ENCODE results near the gene APOL5. TPM values are rescaled to one million over a fixed set of nuclear protein-coding genes. Genes with fewer than 3 reads are reported as not detected.

APOL5 gene
- total and polyA plus RNA-seq, 2 experiments from 2014 or later: not detected

DNA sequence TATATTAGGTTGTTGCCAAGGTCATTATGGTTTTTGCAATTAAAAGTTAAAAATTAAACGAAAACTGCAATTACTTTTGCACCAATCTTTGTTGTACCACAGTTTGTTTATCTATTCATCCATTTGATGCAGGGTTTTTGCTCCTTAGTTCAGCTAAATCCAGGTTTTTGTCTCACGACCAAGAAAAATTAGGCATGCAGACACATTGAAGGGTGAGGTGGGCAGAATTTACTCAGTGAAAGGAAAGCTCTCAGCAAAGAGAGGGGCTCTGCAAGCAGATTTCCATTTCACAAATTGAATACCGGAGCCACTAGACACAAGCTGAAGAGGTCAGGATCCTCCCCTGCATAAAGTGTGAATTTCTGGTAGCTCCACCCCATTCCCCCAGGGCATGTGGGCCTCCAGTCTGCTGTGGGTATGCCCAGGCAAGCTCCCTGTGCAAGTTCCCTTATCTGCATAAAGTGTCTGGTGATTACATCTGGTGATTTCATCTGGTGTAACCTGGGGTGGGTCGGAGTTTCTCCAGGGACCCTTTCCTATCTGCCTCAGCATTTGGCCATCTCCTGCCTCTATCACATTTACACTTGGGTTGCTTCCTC, 36.1 kb upstream of the APOL5 start:
- Histone ChIP-seq H3K9me2 (ENCODE audit: insufficient read depth) (no peaks in the 10 kb centered on the region), H3K79me2 (ENCODE audit: insufficient read depth) (no peaks in the 10 kb centered on the region), H3F3A (ENCODE audit: insufficient read depth) (no peaks in the 10 kb centered on the region), H3K4me3 (no peak overlapping the region), H3K9ac (no peak overlapping the region), H4K20me1 (ENCODE audit: insufficient read depth) (no peaks in the 10 kb centered on the region), H3K27ac (no peak overlapping the region), H3K4me2 (ENCODE audit: unreplicated experiment) (no peak overlapping the region), H2AFZ (no peak overlapping the region), H3K9me3 (ENCODE audit: low read depth) (no peaks in the 10 kb centered on the region), H3K27me3 (replicated peaks; ENCODE audit: insufficient read depth) (no peaks in the 10 kb centered on the region), H3K4me1 (ENCODE audit: insufficient read depth) (no peaks in the 10 kb centered on the region), H3K36me3 (ENCODE audit: low read depth) (no peaks in the 10 kb centered on the region)
- 87 to 91% methylated on average over 4 of the region's 4 CpGs for WGBS, 2 experiments (ENCODE audit: low coverage in 1 of 2, low lambda C conversion rate in 2 of 2, missing lambda C conversion rate in 2 of 2)
- DNase-seq: no peak
- TF ChIP-seq EZH2 (IDR thresholded peaks at IDR 0.05; ENCODE audit: insufficient read depth, poor library complexity, severe bottlenecking) (no peak), EZH2phosphoT487 (IDR thresholded peaks at IDR 0.05; ENCODE audit: insufficient read depth, low read depth) (no peak)
- in situ Hi-C loops (cut with MboI): no loop called here

DNA sequence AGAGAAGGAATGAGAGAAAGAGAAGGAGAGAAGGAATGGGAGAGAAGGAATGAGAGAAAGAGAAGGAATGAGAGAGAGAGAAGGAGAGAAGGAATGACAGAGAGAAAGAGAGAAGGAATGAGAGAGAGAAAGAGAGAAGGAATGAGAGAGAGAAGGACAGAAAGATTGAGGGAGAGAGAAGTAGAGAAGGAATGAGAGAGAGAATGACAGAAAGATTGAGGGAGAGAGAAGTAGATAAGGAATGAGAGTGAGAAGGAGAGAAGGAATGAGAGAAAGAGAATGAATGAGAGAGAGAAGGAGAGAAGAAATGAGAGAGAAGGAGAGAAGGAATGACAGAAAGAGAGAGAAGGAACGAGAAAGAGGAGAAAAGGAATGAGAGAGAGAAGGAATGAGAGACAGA, 34.1 kb upstream of the APOL5 start:
- H3K4me3 ChIP-seq: no peak overlapping the region
- H3K4me2 ChIP-seq (ENCODE audit: unreplicated experiment): no peak overlapping the region
- no peaks in the 10 kb centered on the region for H4K20me1 ChIP-seq (ENCODE audit: insufficient read depth)
- no peak overlapping the region for H3K27ac ChIP-seq
- no peak overlapping the region; the same call in 1 of the 2 replicates for H2AFZ ChIP-seq
- no peaks in the 10 kb centered on the region for H3K79me2 ChIP-seq (ENCODE audit: insufficient read depth)
- no peaks in the 10 kb centered on the region for H3K4me1 ChIP-seq (ENCODE audit: insufficient read depth)
- H3K27me3 ChIP-seq (replicated peaks; ENCODE audit: insufficient read depth): no peaks in the 10 kb centered on the region
- no peak overlapping the region for H3K9ac ChIP-seq
- no peaks in the 10 kb centered on the region for H3K9me2 ChIP-seq (ENCODE audit: insufficient read depth)
- 60 to 83% methylated on average over 1 of the region's 1 CpG for WGBS, 2 experiments (ENCODE audit: low coverage in 1 of 2, low lambda C conversion rate in 2 of 2, missing lambda C conversion rate in 2 of 2)
- TF ChIP-seq EZH2 (IDR thresholded peaks at IDR 0.05; ENCODE audit: insufficient read depth, poor library complexity, severe bottlenecking) (no peak), EZH2phosphoT487 (IDR thresholded peaks at IDR 0.05; ENCODE audit: insufficient read depth, low read depth) (no peak)
- in situ Hi-C loops (cut with MboI): no loop called here
- no peaks in the 10 kb centered on the region for H3K36me3 ChIP-seq (ENCODE audit: low read depth)
- H3F3A ChIP-seq (ENCODE audit: insufficient read depth): no peaks in the 10 kb centered on the region
- no peaks in the 10 kb centered on the region for H3K9me3 ChIP-seq (ENCODE audit: low read depth)
- no peak for DNase-seq

DNA sequence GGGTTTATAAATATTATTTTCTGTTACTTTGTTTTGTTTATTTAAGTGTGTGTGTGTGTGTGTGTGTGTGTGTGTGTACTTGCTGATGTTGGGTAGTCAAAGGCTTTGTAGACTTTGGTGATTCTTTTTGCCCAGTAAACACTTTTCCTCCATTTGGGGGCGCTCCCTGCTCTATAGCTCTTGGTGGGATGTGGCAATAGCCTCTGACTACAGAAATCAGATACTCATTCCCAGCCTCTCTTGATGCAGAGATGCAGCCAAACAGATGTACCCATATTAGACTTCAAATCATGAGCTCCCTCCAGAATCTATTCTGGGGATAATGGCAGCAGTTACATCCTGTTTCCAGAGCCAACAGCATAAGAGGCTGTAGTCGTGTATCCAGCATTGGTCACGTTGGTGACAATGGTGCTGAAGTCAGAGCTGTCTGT, 33.4 kb upstream of the APOL5 start:
- Histone ChIP-seq H3F3A (ENCODE audit: insufficient read depth) (no peaks in the 10 kb centered on the region), H3K9ac (no peak overlapping the region), H3K79me2 (ENCODE audit: insufficient read depth) (no peaks in the 10 kb centered on the region), H4K20me1 (ENCODE audit: insufficient read depth) (no peaks in the 10 kb centered on the region), H3K4me2 (ENCODE audit: unreplicated experiment) (no peak overlapping the region), H3K4me3 (no peak overlapping the region), H3K9me3 (ENCODE audit: low read depth) (no peaks in the 10 kb centered on the region), H3K9me2 (ENCODE audit: insufficient read depth) (no peaks in the 10 kb centered on the region), H2AFZ (no peak overlapping the region), H3K36me3 (ENCODE audit: low read depth) (no peaks in the 10 kb centered on the region), H3K27me3 (replicated peaks; ENCODE audit: insufficient read depth) (no peaks in the 10 kb centered on the region), H3K4me1 (ENCODE audit: insufficient read depth) (no peaks in the 10 kb centered on the region), H3K27ac (no peak overlapping the region)
- DNase-seq: peak; percentile 78
- no peak for TF ChIP-seq EZH2phosphoT487 (IDR thresholded peaks at IDR 0.05; ENCODE audit: insufficient read depth, low read depth)
- in situ Hi-C loops (cut with MboI): no loop called here
- 7 to 17% methylated on average over 3 of the region's 3 CpGs for WGBS, 2 experiments (ENCODE audit: low coverage in 1 of 2, low lambda C conversion rate in 2 of 2, missing lambda C conversion rate in 2 of 2)

DNA sequence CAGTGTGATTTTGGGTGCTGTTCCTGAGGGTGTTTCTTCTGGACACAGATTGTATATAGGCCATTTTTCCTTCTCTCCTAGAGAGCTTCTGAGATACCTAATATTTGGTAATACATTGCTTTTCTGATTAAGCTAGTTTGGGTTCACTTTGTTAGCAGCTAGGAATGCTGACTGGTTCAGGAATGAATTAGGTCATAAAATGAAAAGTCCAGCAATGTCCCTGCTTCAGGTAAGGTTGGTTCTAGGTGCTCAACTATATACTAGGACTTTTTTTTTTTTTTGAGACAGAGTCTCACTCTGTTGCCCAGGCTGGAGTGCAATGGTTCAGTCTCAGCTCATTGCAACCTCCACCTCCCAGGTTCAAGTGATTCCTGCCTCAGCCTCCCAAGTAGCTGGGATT, 32.9 kb upstream of the APOL5 start:
- Histone ChIP-seq H3K27me3 (replicated peaks; ENCODE audit: insufficient read depth) (no peaks in the 10 kb centered on the region), H3K4me1 (ENCODE audit: insufficient read depth) (no peaks in the 10 kb centered on the region), H3K9me2 (ENCODE audit: insufficient read depth) (no peaks in the 10 kb centered on the region), H3K4me2 (ENCODE audit: unreplicated experiment) (no peak overlapping the region), H3K36me3 (ENCODE audit: low read depth) (no peaks in the 10 kb centered on the region), H4K20me1 (ENCODE audit: insufficient read depth) (no peaks in the 10 kb centered on the region), H3K79me2 (ENCODE audit: insufficient read depth) (no peaks in the 10 kb centered on the region), H3K27ac (no peak overlapping the region), H3K9ac (no peak overlapping the region), H3K9me3 (ENCODE audit: low read depth) (no peaks in the 10 kb centered on the region), H2AFZ (no peak overlapping the region), H3F3A (ENCODE audit: insufficient read depth) (no peaks in the 10 kb centered on the region), H3K4me3 (no peak overlapping the region)
- in situ Hi-C loops (cut with MboI): no loop called here
- DNase-seq: no peak
- TF ChIP-seq EZH2phosphoT487 (IDR thresholded peaks at IDR 0.05; ENCODE audit: insufficient read depth, low read depth): no peak
- no peak for TF ChIP-seq EZH2 (IDR thresholded peaks at IDR 0.05; ENCODE audit: insufficient read depth, poor library complexity, severe bottlenecking)

DNA sequence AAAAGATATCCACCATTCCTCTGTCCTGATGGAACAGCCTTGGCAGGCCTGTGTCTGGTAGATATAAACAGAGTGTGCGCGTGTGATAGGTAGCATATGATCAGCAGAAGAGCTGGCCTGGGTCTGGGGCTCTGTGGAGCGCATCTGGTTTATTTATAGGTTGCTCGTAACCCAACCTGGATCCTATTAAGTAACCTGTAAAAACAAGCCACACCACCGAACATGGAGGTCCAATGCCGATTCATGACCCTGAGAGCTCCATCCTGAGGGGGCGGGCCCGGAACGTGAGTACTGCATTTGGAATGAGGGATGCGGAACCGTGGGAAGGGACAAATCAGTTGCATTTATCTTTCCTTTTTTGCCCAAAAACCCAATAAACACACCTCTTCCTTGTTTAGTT, 31.9 kb upstream of the APOL5 start:
- no peaks in the 10 kb centered on the region for H3K27me3 ChIP-seq (replicated peaks; ENCODE audit: insufficient read depth)
- H3K9me3 ChIP-seq (ENCODE audit: low read depth): no peaks in the 10 kb centered on the region
- H3K36me3 ChIP-seq (ENCODE audit: low read depth): no peaks in the 10 kb centered on the region
- no peak overlapping the region for H3K9ac ChIP-seq
- TF ChIP-seq EZH2 (IDR thresholded peaks at IDR 0.05; ENCODE audit: insufficient read depth, poor library complexity, severe bottlenecking): no peak
- H3K27ac ChIP-seq: no peak overlapping the region
- DNase-seq: no peak
- H3K4me2 ChIP-seq (ENCODE audit: unreplicated experiment): no peak overlapping the region
- no peaks in the 10 kb centered on the region for H3K4me1 ChIP-seq (ENCODE audit: insufficient read depth)
- 78 to 81% methylated on average over 11 of the region's 11 CpGs for WGBS, 2 experiments (ENCODE audit: low coverage in 1 of 2, low lambda C conversion rate in 2 of 2, missing lambda C conversion rate in 2 of 2)
- H3K79me2 ChIP-seq (ENCODE audit: insufficient read depth): no peaks in the 10 kb centered on the region
- no peak overlapping the region for H2AFZ ChIP-seq
- no peak overlapping the region for H3K4me3 ChIP-seq
- H3F3A ChIP-seq (ENCODE audit: insufficient read depth): no peaks in the 10 kb centered on the region
- in situ Hi-C loops (cut with MboI): no loop called here
- no peaks in the 10 kb centered on the region for H4K20me1 ChIP-seq (ENCODE audit: insufficient read depth)
- no peaks in the 10 kb centered on the region for H3K9me2 ChIP-seq (ENCODE audit: insufficient read depth)

All from GM23248 (cell line).